Stimulated activated naive B cell treated with anti-CD40 and anti-IgM and Interleukin-4, amounts not matched to agents 10 μg/mL and 1 μg/mL and 100 μg/mL, for 72 hours (primary cell): ENCODE data around the gene DHX30.

Experiments
- ATAC-seq, 2 donors: fragments of 150-1000 bp; cut with Tn5 transposase; replicated peaks; 2 replicates each; pipeline ENCODE4 v1.10.0; 2021; ENCODE audit warnings: moderate library complexity in 1 of 2
- DNase-seq: peaks from one replicate; pipeline ENCODE4 v3.0.0; 2021
- H3K27ac Mint-ChIP-seq: one replicate; pipeline ENCODE4 v1.8.0; 2022; ENCODE audit warnings: mild to moderate bottlenecking, mixed read lengths
- H3K27me3 Mint-ChIP-seq, 2 donors: one replicate each; pipeline ENCODE4 v1.8.0; 2022; ENCODE audit warnings: mixed read lengths in 2 of 2
- H3K36me3 Mint-ChIP-seq, 2 donors: one replicate each; pipeline ENCODE4 v1.8.0; 2022; ENCODE audit warnings: mixed read lengths in 2 of 2, mild to moderate bottlenecking in 1 of 2
- H3K4me1 Mint-ChIP-seq, 2 donors: one replicate each; pipeline ENCODE4 v1.8.0; 2022; ENCODE audit warnings: mixed read lengths in 2 of 2, mild to moderate bottlenecking in 1 of 2
- H3K4me3 Mint-ChIP-seq, 2 donors: one replicate each; pipeline ENCODE4 v1.8.0; 2022; ENCODE audit warnings: mild to moderate bottlenecking in 2 of 2, mixed read lengths in 2 of 2, moderate library complexity in 1 of 2
- H3K9me3 Mint-ChIP-seq, 2 donors: one replicate each; pipeline ENCODE4 v1.8.0; 2022; ENCODE audit warnings: mixed read lengths in 2 of 2, mild to moderate bottlenecking in 1 of 2

The DHX30 gene

DNA sequence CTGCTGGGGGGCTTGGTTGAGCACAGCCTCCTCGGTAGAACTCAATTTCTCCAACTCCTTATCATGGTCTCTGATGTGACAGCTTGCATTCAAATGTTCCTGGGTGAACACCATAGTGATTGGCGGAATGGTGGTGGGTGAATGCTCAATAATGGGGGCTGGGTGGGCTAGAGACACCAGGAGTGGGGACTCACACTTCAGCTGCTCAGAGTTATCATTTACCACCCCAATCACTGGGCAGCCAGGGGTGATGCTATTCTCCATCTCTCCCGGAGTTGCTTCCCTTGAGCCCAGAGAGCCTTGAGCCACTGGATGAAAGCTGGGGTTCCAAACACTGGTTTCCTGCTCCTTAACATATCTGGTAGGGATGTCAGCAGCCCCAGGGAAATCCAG lies 88.7 kb downstream of the DHX30 start:
- H3K4me1 Mint-ChIP-seq = peaks cover 5 to 9% of the 10 kb centered on the region in 2 donors
- ATAC-seq (no peak), DNase-seq (no peak)
- peaks cover 40 to 64% of the 10 kb centered on the region in 2 donors for H3K36me3 Mint-ChIP-seq
- no peaks in the 10 kb centered on the region for H3K9me3 Mint-ChIP-seq
- no peak overlapping the region for H3K4me3 Mint-ChIP-seq
- no peak overlapping the region for H3K27ac Mint-ChIP-seq
- H3K27me3 Mint-ChIP-seq = no peaks in the 10 kb centered on the region

DNA sequence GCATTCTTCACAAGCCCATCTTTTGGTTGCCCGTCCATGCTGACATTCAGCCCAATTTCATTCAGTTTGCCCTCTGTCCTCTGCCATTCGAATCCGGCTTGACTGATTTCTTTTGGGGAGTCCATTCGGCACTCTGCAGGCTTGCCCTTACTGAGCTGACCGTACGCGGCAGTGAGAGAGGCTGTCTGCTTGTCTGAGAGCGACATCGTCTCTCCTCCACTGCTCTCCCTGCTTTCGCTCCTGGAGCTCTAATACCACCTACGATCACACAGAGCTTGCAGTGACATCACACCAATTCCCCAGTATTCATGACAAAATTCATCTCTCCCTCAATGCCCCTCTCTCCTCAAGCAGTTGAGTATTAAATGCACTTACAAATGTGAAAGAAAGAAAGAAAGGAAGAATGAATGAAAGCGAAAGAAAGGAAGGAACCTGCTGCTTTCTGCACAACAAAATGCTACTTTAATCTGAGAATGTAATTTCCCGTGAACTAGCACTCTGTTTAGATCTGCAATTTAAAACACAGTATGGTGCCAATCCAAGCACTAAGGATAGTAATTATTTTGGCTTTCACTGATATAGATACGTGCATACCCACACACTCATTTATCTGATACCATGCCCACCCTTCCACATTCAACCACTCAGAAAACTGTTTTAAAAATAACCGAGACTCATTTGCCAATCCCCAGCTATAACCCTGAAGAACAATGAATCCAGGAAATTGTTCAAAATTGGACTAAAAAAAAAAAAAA lies 89.5 kb downstream of the DHX30 start:
- no peaks in the 10 kb centered on the region for H3K27me3 Mint-ChIP-seq
- peaks cover under 1 to 3% of the 10 kb centered on the region in 2 donors for H3K4me1 Mint-ChIP-seq
- no peak for ATAC-seq
- no peaks in the 10 kb centered on the region for H3K9me3 Mint-ChIP-seq
- H3K36me3 Mint-ChIP-seq = peaks cover 38 to 64% of the 10 kb centered on the region in 2 donors
- no peak for DNase-seq
- H3K4me3 Mint-ChIP-seq = no peak overlapping the region
- H3K27ac Mint-ChIP-seq = no peak overlapping the region

DNA sequence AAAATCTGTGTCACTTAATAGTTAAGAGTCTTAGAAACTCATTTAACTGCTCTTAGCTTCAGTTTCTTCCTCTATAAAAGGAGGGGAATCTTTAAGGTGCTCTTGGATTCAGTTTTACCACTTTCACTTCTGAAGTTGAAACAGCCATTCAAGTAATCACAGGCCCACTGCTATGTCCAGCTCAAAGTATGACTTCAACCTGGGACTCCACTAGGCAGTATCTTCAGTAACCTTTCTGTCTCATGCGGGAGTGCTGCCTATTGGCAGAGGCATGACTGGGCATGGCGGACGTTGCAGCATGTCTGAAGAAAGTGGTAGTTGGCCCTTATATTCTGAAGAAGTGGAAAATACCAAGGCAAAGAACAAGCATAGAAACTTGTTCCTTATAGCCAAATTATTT lies 92.3 kb downstream of the DHX30 start:
- Mint-ChIP-seq H3K36me3 (peaks cover 29 to 58% of the 10 kb centered on the region in 2 donors), H3K9me3 (no peaks in the 10 kb centered on the region), H3K27me3 (no peaks in the 10 kb centered on the region), H3K27ac (no peak overlapping the region), H3K4me1 (peaks cover 0 to 3% of the 10 kb centered on the region in 2 donors), H3K4me3 (no peak overlapping the region)
- DNase-seq (no peak), ATAC-seq (no peak)

DNA sequence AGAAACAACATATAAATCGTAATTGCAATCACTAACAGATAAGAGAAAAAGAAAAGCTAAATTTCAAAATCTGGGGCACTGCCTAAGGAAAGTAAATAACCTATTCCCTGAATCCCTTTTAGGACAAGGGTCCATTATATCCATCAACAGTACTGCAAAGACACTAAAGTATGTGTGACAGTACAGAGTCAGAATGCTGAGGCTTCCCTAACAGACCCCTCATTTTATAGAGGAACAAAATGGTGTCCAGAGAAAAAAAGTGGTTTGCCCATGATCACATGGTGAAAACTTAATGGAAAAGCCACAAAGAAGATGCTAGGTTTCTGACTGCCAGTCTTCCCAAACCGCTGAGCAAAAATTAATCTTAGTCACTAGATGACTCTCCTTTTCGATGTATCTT lies 93.8 kb downstream of the DHX30 start:
- DNase-seq (no peak), ATAC-seq (no peak)
- Mint-ChIP-seq H3K27me3 (no peaks in the 10 kb centered on the region), H3K4me1 (peaks cover 0 to 3% of the 10 kb centered on the region in 2 donors), H3K36me3 (peaks cover 17 to 49% of the 10 kb centered on the region in 2 donors), H3K4me3 (no peak overlapping the region), H3K27ac (no peak overlapping the region), H3K9me3 (no peaks in the 10 kb centered on the region)

DNA sequence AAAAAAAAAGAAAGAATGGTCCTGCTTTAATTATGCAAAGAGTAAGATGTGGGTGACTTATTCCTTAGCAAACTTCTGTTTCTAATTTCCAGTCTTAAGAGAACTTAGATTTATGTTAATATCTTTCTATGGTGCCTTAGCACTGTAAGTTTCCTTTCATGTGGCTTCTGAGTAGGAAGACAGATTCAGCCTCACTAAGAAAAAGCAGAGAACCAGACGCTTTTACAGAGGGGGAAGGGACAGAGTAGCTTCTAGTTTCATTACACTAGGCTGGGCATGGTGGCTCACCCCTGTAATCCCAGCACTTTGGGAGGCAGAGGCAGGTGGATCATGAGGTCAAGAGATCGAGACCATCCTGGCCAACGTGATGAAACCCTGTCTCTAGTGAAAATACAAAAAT lies 95.0 kb downstream of the DHX30 start:
- no peak overlapping the region for H3K4me3 Mint-ChIP-seq
- no peaks in the 10 kb centered on the region for H3K9me3 Mint-ChIP-seq
- H3K36me3 Mint-ChIP-seq = peaks cover 11 to 44% of the 10 kb centered on the region in 2 donors
- DNase-seq (no peak), ATAC-seq (no peak)
- H3K4me1 Mint-ChIP-seq = no peaks in the 10 kb centered on the region
- peak overlapping the region; percentile 62 for H3K27ac Mint-ChIP-seq
- no peaks in the 10 kb centered on the region for H3K27me3 Mint-ChIP-seq

DNA sequence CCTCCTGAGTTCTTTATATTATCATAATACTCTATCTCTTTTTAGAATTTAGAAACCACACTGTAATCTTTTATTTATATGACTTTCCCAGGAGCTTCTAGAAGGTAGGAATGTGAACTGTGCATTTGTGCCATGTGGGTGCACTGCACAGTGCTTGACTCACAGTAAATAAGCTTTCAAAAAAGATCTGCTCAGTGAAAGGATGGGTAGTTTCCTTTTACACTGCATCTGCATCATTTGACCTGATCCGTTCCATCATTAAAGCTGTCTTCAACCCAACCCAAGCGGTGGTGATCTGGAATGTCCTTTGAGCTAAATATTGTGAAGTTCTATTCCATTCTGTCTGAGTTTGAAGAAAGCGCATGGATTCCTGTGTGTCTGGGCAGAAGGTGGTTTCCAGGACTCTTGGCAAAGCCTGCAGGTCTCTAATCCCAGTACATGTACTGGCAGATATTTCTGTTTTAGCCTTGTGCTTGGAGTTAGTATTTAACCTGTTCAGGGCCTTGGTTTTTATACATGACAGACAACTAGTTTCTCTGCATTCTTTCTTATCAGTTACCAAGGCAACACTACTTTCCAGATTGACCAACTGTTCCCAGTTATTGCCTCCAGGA lies 96.7 kb downstream of the DHX30 start:
- ATAC-seq (no peak), DNase-seq (no peak)
- H3K36me3 Mint-ChIP-seq = peaks cover 14 to 39% of the 10 kb centered on the region in 2 donors
- H3K4me3 Mint-ChIP-seq = no peak overlapping the region
- no peaks in the 10 kb centered on the region for H3K27me3 Mint-ChIP-seq
- no peak overlapping the region for H3K27ac Mint-ChIP-seq
- H3K9me3 Mint-ChIP-seq = no peaks in the 10 kb centered on the region
- no peaks in the 10 kb centered on the region for H3K4me1 Mint-ChIP-seq
